ENCODE data around the gene PHC1.

DNA sequence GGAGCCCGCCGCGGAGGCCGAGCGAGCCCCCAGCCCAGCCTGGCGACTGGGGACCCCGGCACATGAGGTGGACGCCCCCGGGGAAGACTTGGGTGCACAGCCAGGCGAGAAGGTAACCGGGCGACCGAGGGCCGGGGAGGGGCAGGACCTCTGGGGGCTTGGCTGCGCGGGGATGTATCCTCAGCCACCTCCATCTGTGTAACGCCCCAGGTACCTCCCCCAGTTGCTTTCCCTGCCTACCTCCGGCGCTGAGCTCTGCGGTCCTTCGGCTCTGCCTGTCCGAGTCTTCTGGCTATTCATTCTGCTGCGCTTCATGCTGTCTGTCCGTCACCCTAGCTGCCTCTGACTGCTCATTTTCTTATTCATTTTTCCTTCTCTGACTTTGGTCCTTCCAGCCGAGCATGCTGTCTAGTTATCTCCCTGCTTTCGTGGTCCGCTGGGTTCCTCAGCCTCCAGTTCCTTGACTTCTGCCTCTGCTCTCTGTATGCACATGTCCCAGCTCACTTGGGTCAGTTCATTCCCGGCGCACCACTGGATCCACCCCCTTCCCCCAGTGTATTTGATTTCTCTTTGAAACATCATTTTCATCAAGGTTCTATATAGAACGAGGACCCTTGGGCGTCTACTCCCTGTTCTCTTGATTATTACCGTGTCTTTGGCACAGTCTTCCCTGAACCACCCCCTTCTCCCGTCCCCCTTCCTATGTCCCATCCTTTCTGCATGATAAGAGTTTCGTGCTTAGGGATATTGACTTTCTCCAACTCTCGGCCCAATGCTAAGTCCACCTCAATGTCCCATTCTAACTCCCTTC lies 612 bp downstream of the PHC1 start:
- TF ChIP-seq, protein P1, sequence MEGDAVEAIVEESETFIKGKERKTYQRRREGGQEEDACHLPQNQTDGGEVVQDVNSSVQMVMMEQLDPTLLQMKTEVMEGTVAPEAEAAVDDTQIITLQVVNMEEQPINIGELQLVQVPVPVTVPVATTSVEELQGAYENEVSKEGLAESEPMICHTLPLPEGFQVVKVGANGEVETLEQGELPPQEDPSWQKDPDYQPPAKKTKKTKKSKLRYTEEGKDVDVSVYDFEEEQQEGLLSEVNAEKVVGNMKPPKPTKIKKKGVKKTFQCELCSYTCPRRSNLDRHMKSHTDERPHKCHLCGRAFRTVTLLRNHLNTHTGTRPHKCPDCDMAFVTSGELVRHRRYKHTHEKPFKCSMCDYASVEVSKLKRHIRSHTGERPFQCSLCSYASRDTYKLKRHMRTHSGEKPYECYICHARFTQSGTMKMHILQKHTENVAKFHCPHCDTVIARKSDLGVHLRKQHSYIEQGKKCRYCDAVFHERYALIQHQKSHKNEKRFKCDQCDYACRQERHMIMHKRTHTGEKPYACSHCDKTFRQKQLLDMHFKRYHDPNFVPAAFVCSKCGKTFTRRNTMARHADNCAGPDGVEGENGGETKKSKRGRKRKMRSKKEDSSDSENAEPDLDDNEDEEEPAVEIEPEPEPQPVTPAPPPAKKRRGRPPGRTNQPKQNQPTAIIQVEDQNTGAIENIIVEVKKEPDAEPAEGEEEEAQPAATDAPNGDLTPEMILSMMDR (IDR thresholded peaks at IDR 0.05), result no peak
- no peak for TF ChIP-seq EZH2 (IDR thresholded peaks at IDR 0.05; ENCODE audit: borderline replicate concordance, insufficient read depth, low read depth, low read length, poor library complexity, severe bottlenecking)

All from B cell (primary cell).